IMR-90 (cell line): ENCODE measurements around the gene SLC7A6OS. TPM values are rescaled to one million over a fixed set of nuclear protein-coding genes. Genes with fewer than 3 reads are reported as not detected.

Experiments used
- ATAC-seq: fragments of 200-7000 bp; cut with Tn5 transposase; 2 replicates; pipeline ENCODE4 v1.9.1; 2020; ENCODE audit warnings: low read depth, mild to moderate bottlenecking, moderate library complexity
- BruUV-seq: library from RNA; stranded (reverse); fragments of 400-500 nt; replicated peaks from 2 replicates; lab custom pipeline; 2021; lab: Mats Ljungman, UMichigan
- CTCF ChIA-PET: fragments of 300-600 bp; formaldehyde crosslinking; extraction: SDS; loops from one replicate; lab custom pipeline; 2021; ENCODE audit warnings: antibody characterized with exemption; lab: Yijun Ruan, JAX
- POLR2A ChIA-PET: fragments of 300-600 bp; sonication (Branson Sonifier 250); formaldehyde crosslinking; loops from one replicate; lab custom pipeline; 2022; ENCODE audit warnings: antibody characterized with exemption; ENCODE audit not compliant: unreplicated experiment; lab: Charles Lee
- DNase-seq: peaks from one replicate; pipeline ENCODE4 v3.0.0; 2013
- H2AFZ ChIP-seq: replicated peaks from 2 replicates; pipeline ENCODE3; 2013; ENCODE audit warnings: low read length, mild to moderate bottlenecking; ENCODE audit not compliant: poor library complexity
- H2AK5ac ChIP-seq: 2 replicates; pipeline ENCODE4 v1.6.1; 2013; ENCODE audit warnings: low read depth, low read length, inconsistent platforms
- H2AK9ac ChIP-seq: replicated peaks from 2 replicates; pipeline ENCODE3; 2013; ENCODE audit warnings: mild to moderate bottlenecking, low read depth, low read length, moderate library complexity; ENCODE audit not compliant: poor library complexity
- H2BK120ac ChIP-seq: 2 replicates; pipeline ENCODE4 v1.6.1; 2013; ENCODE audit warnings: low read depth, low read length, inconsistent platforms
- H2BK15ac ChIP-seq: 3 replicates; pipeline ENCODE4 v1.6.1; 2013; ENCODE audit warnings: low read depth, low read length, inconsistent platforms
- H2BK20ac ChIP-seq: 2 replicates; pipeline ENCODE4 v1.6.1; 2013; ENCODE audit warnings: low read depth, mild to moderate bottlenecking, inconsistent platforms, low read length, moderate library complexity
- H2BK5ac ChIP-seq: 2 replicates; pipeline ENCODE4 v1.6.1; 2013; ENCODE audit warnings: mild to moderate bottlenecking, low read depth, low read length, inconsistent platforms; ENCODE audit not compliant: poor library complexity, severe bottlenecking
- H3K14ac ChIP-seq: replicated peaks from 2 replicates; pipeline ENCODE4 v1.6.1; 2013; ENCODE audit warnings: low read depth, low read length, inconsistent platforms
- H3K18ac ChIP-seq: 2 replicates; pipeline ENCODE4 v1.6.1; 2013; ENCODE audit warnings: low read depth, low read length, control low read depth
- H3K23ac ChIP-seq: 2 replicates; pipeline ENCODE4 v1.6.1; 2013; ENCODE audit warnings: low read depth, low read length, inconsistent platforms
- H3K27ac ChIP-seq: 2 replicates; pipeline ENCODE4 v1.5.1; 2013; ENCODE audit warnings: mild to moderate bottlenecking, control low read depth, low read length; ENCODE audit not compliant: insufficient read depth
- H3K27me3 ChIP-seq: 2 replicates; pipeline ENCODE4 v1.6.1; 2013; ENCODE audit warnings: low read length; ENCODE audit not compliant: control insufficient read depth, insufficient read depth
- H3K36me3 ChIP-seq: 2 replicates; pipeline ENCODE4 v1.6.1; 2013; ENCODE audit warnings: low read length, mixed read lengths; ENCODE audit not compliant: control insufficient read depth, insufficient read depth
- H3K4ac ChIP-seq: 2 replicates; pipeline ENCODE4 v1.6.1; 2013; ENCODE audit warnings: low read depth, low read length, inconsistent platforms
- H3K4me1 ChIP-seq: 2 replicates; pipeline ENCODE4 v1.6.1; 2013; ENCODE audit warnings: low read length, mixed read lengths; ENCODE audit not compliant: control insufficient read depth, insufficient read depth
- H3K4me2 ChIP-seq: 2 replicates; pipeline ENCODE4 v1.6.1; 2013; ENCODE audit warnings: low read depth, mild to moderate bottlenecking, control low read depth, low read length, moderate library complexity
- H3K4me3 ChIP-seq: 2 replicates; pipeline ENCODE4 v1.5.1; 2013; ENCODE audit warnings: low read depth, mild to moderate bottlenecking, control low read depth, low read length, moderate library complexity; ENCODE audit not compliant: insufficient read depth
- H3K56ac ChIP-seq: 2 replicates; pipeline ENCODE4 v1.6.1; 2013; ENCODE audit warnings: low read length, inconsistent platforms; ENCODE audit not compliant: insufficient read depth; ENCODE audit errors: extremely low read depth
- H3K79me1 ChIP-seq, 2 experiments: 2 replicates each; pipeline ENCODE4 v1.6.1; 2013; ENCODE audit warnings: low read length in 2 of 2, inconsistent platforms in 1 of 2, low read depth in 1 of 2
- H3K9ac ChIP-seq: 2 replicates; pipeline ENCODE4 v1.6.1; 2013; ENCODE audit warnings: low read depth, low read length, control low read depth
- H3K9me1 ChIP-seq: 2 replicates; pipeline ENCODE4 v1.6.1; 2013; ENCODE audit warnings: low read length, inconsistent platforms; ENCODE audit not compliant: insufficient read depth
- H3K9me3 ChIP-seq: 2 replicates; pipeline ENCODE4 v1.6.1; 2013; ENCODE audit warnings: low read length; ENCODE audit not compliant: control insufficient read depth, insufficient read depth
- H4K20me1 ChIP-seq: 2 replicates; pipeline ENCODE4 v1.6.1; 2013; ENCODE audit warnings: low read length, inconsistent platforms; ENCODE audit not compliant: insufficient read depth
- H4K5ac ChIP-seq: 2 replicates; pipeline ENCODE4 v1.6.1; 2013; ENCODE audit warnings: mild to moderate bottlenecking, low read depth, low read length, control low read depth
- H4K8ac ChIP-seq, 2 experiments: 2 replicates each; pipeline ENCODE4 v1.6.1; 2013; ENCODE audit warnings: low read depth in 2 of 2, low read length in 2 of 2, control low read depth in 1 of 2, inconsistent platforms in 1 of 2
- H4K91ac ChIP-seq: 2 replicates; pipeline ENCODE4 v1.6.1; 2013; ENCODE audit warnings: low read depth, low read length, inconsistent platforms; ENCODE audit not compliant: insufficient read depth
- BHLHE40 ChIP-seq: fragments of 150-350 bp; IDR thresholded peaks from 2 replicates; pipeline ENCODE4 v1.6.1; 2016; ENCODE audit warnings: mild to moderate bottlenecking, low read depth, low read length
- CHD1 ChIP-seq: IDR thresholded peaks from 2 replicates; pipeline ENCODE4 v1.6.1; 2012; ENCODE audit warnings: low read depth, low read length, improper control_type of control experiment
- MXI1 ChIP-seq: IDR thresholded peaks from 2 replicates; pipeline ENCODE4 v1.6.1; 2012; ENCODE audit warnings: low read depth, mild to moderate bottlenecking, low read length, moderate library complexity, borderline replicate concordance
- RAD21 ChIP-seq: IDR thresholded peaks from 2 replicates; pipeline ENCODE4 v1.6.1; 2012; ENCODE audit warnings: low read length, improper control_type of control experiment
- RCOR1 ChIP-seq: IDR thresholded peaks from 2 replicates; pipeline ENCODE4 v1.6.1; 2012; ENCODE audit warnings: mild to moderate bottlenecking, low read length, improper control_type of control experiment; ENCODE audit not compliant: insufficient replicate concordance
- RFX5 ChIP-seq: IDR thresholded peaks from 2 replicates; pipeline ENCODE4 v1.8.0; 2012; ENCODE audit warnings: low read depth, mild to moderate bottlenecking, low read length, moderate library complexity
- WGBS, 2 experiments: methylation state at CpG; one replicate each; pipeline versions ENCODE4 v1.1.5 to v1.1.7; 2013; ENCODE audit warnings: missing lambda C conversion rate in 2 of 2; ENCODE audit not compliant: insufficient read length in 1 of 2; ENCODE audit errors: extremely low coverage in 2 of 2; 5-methylcytosine and 5-hydroxymethylcytosine counted together
- dilution Hi-C: fragments of 300-500 bp; cut with HindIII; formaldehyde crosslinking; loops from one replicate; pipeline ENCODE4 v1.14.3; 2018; ENCODE audit warnings: low sequenced_read_pairs; ENCODE audit not compliant: unreplicated experiment
- in situ Hi-C: fragments of 300-500 bp; cut with MboI; formaldehyde crosslinking; loops from 3 replicates; pipeline ENCODE4 v1.14.3; 2019; ENCODE audit warnings: low sequenced_read_pairs, inconsistent platforms, mixed read lengths
- intact Hi-C: fragments of 100-400 bp; cut with micrococcal nuclease; formaldehyde crosslinking; loops from 2 replicates; pipeline ENCODE4 v1.10.0; 2022
- polyA plus RNA-seq, 3 experiments: library from polyadenylated mRNA; depleted of rRNA; stranded (reverse); fragments of >200 nt; gene quantifications; 2 replicates each; pipeline ENCODE4 v1.2.3, GENCODE V29; 2012; ENCODE audit warnings: low replicate concordance in 1 of 3
- total RNA-seq: library from RNA; depleted of rRNA; stranded (reverse); fragments of >200 nt; gene quantifications from 2 replicates; pipeline ENCODE4 v1.2.3, GENCODE V29; 2012
- TF ChIP-seq, protein P1 (sequence below): conservative IDR thresholded peaks from 2 replicates; pipeline ENCODE4 v1.5.1; 2012; ENCODE audit warnings: mild to moderate bottlenecking, low read depth, low read length, improper control_type of control experiment
- TF ChIP-seq, protein P2 (sequence below): fragments of 150-350 bp; IDR thresholded peaks from 2 replicates; pipeline ENCODE4 v1.6.1; 2017; ENCODE audit warnings: mild to moderate bottlenecking, antibody characterized with exemption, low read length, low read depth

SLC7A6OS gene
- total and polyA plus RNA-seq, 2 of the 4 experiments (the other 2 are of a cell fraction), result 6.8 to 8.4 TPM

DNA sequence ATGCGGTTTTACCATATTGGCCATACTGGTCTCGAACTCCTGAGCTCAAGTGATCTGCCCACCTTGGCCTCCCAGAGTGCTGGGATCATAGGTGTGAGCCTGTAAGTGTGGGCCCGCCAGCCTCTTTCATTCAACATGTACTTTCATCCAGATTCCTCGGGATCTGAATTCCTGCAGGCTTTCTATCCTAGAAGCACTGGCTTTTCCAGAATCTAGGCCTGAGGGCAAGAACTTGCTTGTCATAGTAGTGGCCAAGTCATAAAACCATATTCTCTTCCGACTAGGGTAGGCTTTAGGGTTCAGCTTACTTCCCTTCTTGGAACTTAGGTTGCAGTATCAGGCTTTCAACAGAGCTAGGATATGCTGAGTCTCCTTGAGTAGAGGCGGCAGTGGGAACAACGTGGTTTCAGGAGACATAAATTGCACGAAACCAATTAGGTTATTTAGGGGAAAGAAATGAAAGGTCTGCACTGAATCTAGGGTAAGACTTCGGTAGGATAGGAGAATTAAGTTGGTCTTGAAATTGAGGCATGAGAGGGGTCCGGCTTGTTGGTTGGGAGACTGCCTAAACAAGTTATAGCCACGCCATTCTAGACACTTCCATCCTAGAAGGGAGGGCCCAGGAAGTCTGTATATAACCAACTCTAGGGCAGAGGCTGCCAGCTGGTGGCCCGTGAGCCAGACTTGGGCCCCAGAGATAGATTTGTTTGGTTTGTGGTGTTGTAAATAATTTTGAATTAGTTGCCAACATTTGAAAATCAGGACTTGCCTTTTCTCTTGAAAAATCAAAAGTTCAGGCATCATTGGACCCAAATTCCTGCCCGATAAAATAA, 30.8 kb downstream of the SLC7A6OS start (continued):
- TF ChIP-seq, protein P1, sequence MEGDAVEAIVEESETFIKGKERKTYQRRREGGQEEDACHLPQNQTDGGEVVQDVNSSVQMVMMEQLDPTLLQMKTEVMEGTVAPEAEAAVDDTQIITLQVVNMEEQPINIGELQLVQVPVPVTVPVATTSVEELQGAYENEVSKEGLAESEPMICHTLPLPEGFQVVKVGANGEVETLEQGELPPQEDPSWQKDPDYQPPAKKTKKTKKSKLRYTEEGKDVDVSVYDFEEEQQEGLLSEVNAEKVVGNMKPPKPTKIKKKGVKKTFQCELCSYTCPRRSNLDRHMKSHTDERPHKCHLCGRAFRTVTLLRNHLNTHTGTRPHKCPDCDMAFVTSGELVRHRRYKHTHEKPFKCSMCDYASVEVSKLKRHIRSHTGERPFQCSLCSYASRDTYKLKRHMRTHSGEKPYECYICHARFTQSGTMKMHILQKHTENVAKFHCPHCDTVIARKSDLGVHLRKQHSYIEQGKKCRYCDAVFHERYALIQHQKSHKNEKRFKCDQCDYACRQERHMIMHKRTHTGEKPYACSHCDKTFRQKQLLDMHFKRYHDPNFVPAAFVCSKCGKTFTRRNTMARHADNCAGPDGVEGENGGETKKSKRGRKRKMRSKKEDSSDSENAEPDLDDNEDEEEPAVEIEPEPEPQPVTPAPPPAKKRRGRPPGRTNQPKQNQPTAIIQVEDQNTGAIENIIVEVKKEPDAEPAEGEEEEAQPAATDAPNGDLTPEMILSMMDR, result no peak
- no peak for TF ChIP-seq BHLHE40

DNA sequence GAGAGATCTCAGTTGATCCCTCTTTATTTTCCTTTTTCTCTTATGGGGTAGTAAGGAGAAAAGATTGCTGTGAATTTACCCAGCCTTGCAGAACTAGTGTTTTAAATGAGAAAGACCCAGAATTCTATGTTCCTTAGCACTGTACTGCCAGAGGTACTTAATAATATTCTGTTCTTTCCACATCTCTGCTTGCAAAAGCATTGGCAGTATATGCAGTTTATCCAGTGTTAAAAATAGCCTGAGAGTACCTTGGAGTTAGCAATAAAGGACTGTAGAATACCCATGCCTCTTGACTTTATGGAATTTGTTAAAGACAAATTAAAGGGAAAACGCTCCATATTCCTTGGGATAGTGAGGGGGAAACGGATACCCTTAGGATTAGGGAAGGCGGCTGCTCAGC, 34.5 kb downstream of the SLC7A6OS start:
- H3K23ac ChIP-seq, result no peak overlapping the region
- no peaks in the 10 kb centered on the region for H3K27me3 ChIP-seq
- BruUV-seq, result no TSS peak
- no peak overlapping the region for H2BK120ac ChIP-seq
- H3K18ac ChIP-seq, result no peak overlapping the region
- H4K91ac ChIP-seq, result no peak overlapping the region
- H4K8ac ChIP-seq, result no peak overlapping the region
- H3K36me3 ChIP-seq, result peaks cover 31% of the 10 kb centered on the region
- H3K9me1 ChIP-seq, result peaks cover 11% of the 10 kb centered on the region; the same call in 1 of the 2 replicates
- H3K9me3 ChIP-seq, result no peaks in the 10 kb centered on the region
- ChIA-PET POLR2A (no interaction called here), CTCF (interaction anchor here (0.7 to 0.9 kb wide), 2 partner anchors 12 to 44 kb away, joined by 4 to 5 read pairs; partner anchors contain the start of gene SLC7A6)
- in situ Hi-C loops, result no loop called here
- H3K27ac ChIP-seq, result no peak overlapping the region
- dilution Hi-C loops, result no loop called here
- no peak overlapping the region for H3K4ac ChIP-seq
- H3K56ac ChIP-seq, result no peak overlapping the region
- ATAC-seq, result no peak
- H4K5ac ChIP-seq, result no peak overlapping the region
- WGBS, 2 experiments, result no CpG with 5 or more reads among the region's 3 CpGs
- H3K79me1 ChIP-seq, result peaks cover 16 to 70% of the 10 kb centered on the region in 2 experiments; a peak in 3 of 4 replicates
- H3K9ac ChIP-seq, result no peak overlapping the region
- H2BK20ac ChIP-seq, result no peak overlapping the region
- no peak for DNase-seq
- no peak overlapping the region for H2BK15ac ChIP-seq
- no peak overlapping the region for H2AK9ac ChIP-seq
- no peak overlapping the region for H2AFZ ChIP-seq
- H4K20me1 ChIP-seq, result peaks cover 55% of the 10 kb centered on the region
- H3K4me2 ChIP-seq, result no peak overlapping the region
- peaks cover 2% of the 10 kb centered on the region; the same call in 1 of the 2 replicates for H3K4me1 ChIP-seq
- no peak for TF ChIP-seq CHD1
- TF ChIP-seq MXI1, result no peak
- TF ChIP-seq BHLHE40, result no peak
- no peak for TF ChIP-seq RFX5
- TF ChIP-seq, protein P2, sequence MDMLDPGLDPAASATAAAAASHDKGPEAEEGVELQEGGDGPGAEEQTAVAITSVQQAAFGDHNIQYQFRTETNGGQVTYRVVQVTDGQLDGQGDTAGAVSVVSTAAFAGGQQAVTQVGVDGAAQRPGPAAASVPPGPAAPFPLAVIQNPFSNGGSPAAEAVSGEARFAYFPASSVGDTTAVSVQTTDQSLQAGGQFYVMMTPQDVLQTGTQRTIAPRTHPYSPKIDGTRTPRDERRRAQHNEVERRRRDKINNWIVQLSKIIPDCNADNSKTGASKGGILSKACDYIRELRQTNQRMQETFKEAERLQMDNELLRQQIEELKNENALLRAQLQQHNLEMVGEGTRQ, result no peak
- TF ChIP-seq, protein P1, result no peak
- TF ChIP-seq RAD21, result no peak
- TF ChIP-seq RCOR1, result no peak
- intact Hi-C loops, result no loop called here
- no peak overlapping the region for H3K14ac ChIP-seq
- H3K4me3 ChIP-seq, result no peak overlapping the region
- no peak overlapping the region for H2AK5ac ChIP-seq
- no peak overlapping the region for H2BK5ac ChIP-seq
